ENCODE measurements around the gene CAMSAP1. TPM values are rescaled to one million over a fixed set of nuclear protein-coding genes. Genes with fewer than 3 reads are reported as not detected.

The CAMSAP1 gene
- total and polyA plus RNA-seq, 2 of the 4 experiments (the other 2 are of a cell fraction) = 8.2 to 19.5 TPM

DNA sequence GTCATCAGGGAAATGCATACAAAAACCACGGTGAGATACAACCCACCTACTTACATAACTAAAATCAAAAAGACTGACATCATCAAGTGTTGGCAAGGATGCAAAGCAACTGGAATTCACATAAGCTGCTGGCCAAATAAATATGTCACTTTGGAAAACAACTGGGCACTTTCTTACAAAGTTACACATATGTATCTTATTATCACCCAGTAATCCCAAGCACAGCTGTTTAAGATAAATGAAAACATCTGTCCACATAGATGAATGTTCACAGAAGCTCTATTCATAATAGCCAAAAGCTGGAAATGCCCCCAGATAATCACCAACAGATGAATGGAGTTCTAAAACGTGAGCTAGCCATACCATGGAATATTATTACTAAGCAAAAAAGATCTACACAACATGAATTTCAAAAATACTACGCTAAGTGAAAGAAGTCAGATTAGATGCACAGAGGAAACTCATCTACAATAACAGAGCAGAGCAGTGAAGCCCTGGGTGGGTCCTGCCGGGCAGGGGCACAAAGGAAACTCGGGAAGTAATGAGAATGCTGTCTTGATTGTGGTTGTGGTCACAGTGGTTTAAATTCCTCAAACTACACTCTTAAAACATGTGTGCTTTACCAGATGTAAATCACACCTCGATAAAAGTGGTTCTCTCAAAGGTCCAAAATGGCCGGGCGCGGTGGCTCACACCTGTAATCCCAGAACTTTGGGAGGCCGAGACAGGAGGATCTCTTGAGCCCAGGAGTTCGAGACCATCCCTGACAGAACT, 8.5 kb downstream of the CAMSAP1 start:
- dilution Hi-C loops (cut with HindIII; ENCODE audit: low sequenced_read_pairs, unreplicated experiment) = no loop called here
- H3K9me3 ChIP-seq (ENCODE audit: control insufficient read depth, insufficient read depth, low read length) = peaks cover 2% of the 10 kb centered on the region; the same call in 1 of the 2 replicates
- H3K9me1 ChIP-seq (ENCODE audit: insufficient read depth, low read length) = peaks cover 25% of the 10 kb centered on the region; the same call in 1 of the 2 replicates
- no peak overlapping the region for H3K4ac ChIP-seq (ENCODE audit: low read depth, low read length)
- no peak overlapping the region for H2BK5ac ChIP-seq (ENCODE audit: low read depth, low read length, poor library complexity, severe bottlenecking)
- CTCF ChIA-PET = no interaction called here
- no peak overlapping the region for H3K27ac ChIP-seq (ENCODE audit: insufficient read depth, low read length)
- no peak overlapping the region for H3K56ac ChIP-seq (ENCODE audit: extremely low read depth, insufficient read depth, low read length)
- H3K27me3 ChIP-seq (ENCODE audit: control insufficient read depth, insufficient read depth, low read length) = no peaks in the 10 kb centered on the region
- peak; percentile 85 for DNase-seq
- no peak overlapping the region for H2BK20ac ChIP-seq (ENCODE audit: low read depth, low read length)
- ATAC-seq (ENCODE audit: low read depth) = peak; percentile 32; the same call in 1 of the 2 replicates
- H4K8ac ChIP-seq (ENCODE audit: low read depth in 2 of 2, low read length in 2 of 2) = no peak overlapping the region
- no peak overlapping the region for H2AK9ac ChIP-seq (replicated peaks; ENCODE audit: low read depth, low read length, poor library complexity)
- H4K5ac ChIP-seq (ENCODE audit: low read depth, low read length) = no peak overlapping the region
- H3K4me1 ChIP-seq (ENCODE audit: control insufficient read depth, insufficient read depth, low read length) = no peaks in the 10 kb centered on the region
- no peak overlapping the region for H2BK120ac ChIP-seq (ENCODE audit: low read depth, low read length)
- no peak overlapping the region for H3K4me2 ChIP-seq (ENCODE audit: low read depth, low read length)
- intact Hi-C loops (cut with micrococcal nuclease) = no loop called here
- H3K9ac ChIP-seq (ENCODE audit: low read depth, low read length) = no peak overlapping the region
- peaks cover 91% of the 10 kb centered on the region for H4K20me1 ChIP-seq (ENCODE audit: insufficient read depth, low read length)
- H3K79me1 ChIP-seq (ENCODE audit: low read depth in 1 of 2, low read length in 2 of 2) = peaks cover 41 to 84% of the 10 kb centered on the region in 2 experiments
- no peak overlapping the region for H3K18ac ChIP-seq (ENCODE audit: low read depth, low read length)
- no peak overlapping the region for H2BK15ac ChIP-seq (ENCODE audit: low read depth, low read length)
- H2AK5ac ChIP-seq (ENCODE audit: low read depth, low read length) = no peak overlapping the region
- H4K91ac ChIP-seq (ENCODE audit: insufficient read depth, low read depth, low read length) = no peak overlapping the region
- no peak overlapping the region for H3K4me3 ChIP-seq (ENCODE audit: insufficient read depth, low read depth, low read length)
- H3K14ac ChIP-seq (replicated peaks; ENCODE audit: low read depth, low read length) = no peak overlapping the region
- POLR2A ChIA-PET (ENCODE audit: unreplicated experiment) = no interaction called here
- 100% methylated on average over 3 of the region's 11 CpGs; no CpG with 5 or more reads in 1 of the 2 experiments for WGBS, 2 experiments (ENCODE audit: extremely low coverage in 2 of 2, insufficient read length in 1 of 2)
- H3K36me3 ChIP-seq (ENCODE audit: control insufficient read depth, insufficient read depth, low read length) = 0 out of 2 replicates have a peak, but pooled peaks cover 2% of the 10 kb centered on the region
- H3K23ac ChIP-seq (ENCODE audit: low read depth, low read length) = no peak overlapping the region
- in situ Hi-C loops (cut with MboI; ENCODE audit: low sequenced_read_pairs) = no loop called here
- TF ChIP-seq FOS (IDR thresholded peaks at IDR 0.05; ENCODE audit: low read depth, low read length) (no peak), BHLHE40 (IDR thresholded peaks at IDR 0.05; ENCODE audit: low read depth, low read length) (0 out of 2 replicates have a peak, but pooled peaks have one; percentile 6)
- H2AFZ ChIP-seq (replicated peaks; ENCODE audit: low read length, poor library complexity) = no peak overlapping the region
- BruUV-seq (replicated peaks) = no TSS peak

Data from IMR-90 (cell line).